Head of caudate nucleus (tissue), 42 donors: ENCODE measurements around the gene SMOC1.

Source experiments
- DNase-seq, 42 donors: peaks; one replicate each; pipeline versions ENCODE4 v3.0.0 to v3.0.0-alpha.2; 2020 to 2021; ENCODE audit warnings: mixed read lengths in 7 of 42
- intact Hi-C: fragments of 100-400 bp; cut with DNase I; formaldehyde crosslinking; loops from one replicate; pipeline ENCODE4 v1.15.0; 2022

Gene SMOC1

GRCh38 chr14:69957986-69958385, 78.8 kb downstream of the SMOC1 start:
- DNase-seq, result no peak

GRCh38 chr14:69959136-69959535, 79.9 kb downstream of the SMOC1 start:
- intact Hi-C loops, result no loop called here

More at GRCh38 chr14:69957986-69958385, 78.8 kb downstream of the SMOC1 start:
- intact Hi-C loops, result no loop called here

GRCh38 chr14:69960296-69960695, 81.1 kb downstream of the SMOC1 start:
- intact Hi-C loops, result no loop called here
- DNase-seq, result no peak

More at GRCh38 chr14:69959136-69959535, 79.9 kb downstream of the SMOC1 start:
- no peak for DNase-seq

GRCh38 chr14:69963966-69964365, 84.8 kb downstream of the SMOC1 start:
- intact Hi-C loops, result no loop called here
- DNase-seq, result peak in 41 of 42 donors; percentile 35 to 89 (median 69)

- no peak for DNase-seq
- intact Hi-C loops, result no loop called here
These were observed 85.6 kb downstream of the SMOC1 start for GRCh38 chr14:69964841-69965240.

GRCh38 chr14:69968132-69968531, 88.9 kb downstream of the SMOC1 start:
- no peak for DNase-seq
- intact Hi-C loops, result no loop called here

GRCh38 chr14:69968681-69969080, 89.5 kb downstream of the SMOC1 start:
- DNase-seq, result no peak
- intact Hi-C loops, result no loop called here

GRCh38 chr14:69972755-69973154, 93.5 kb downstream of the SMOC1 start:
- DNase-seq, result peak in 1 of 42 donors; percentile 66
- intact Hi-C loops, result no loop called here

GRCh38 chr14:69973846-69974245, 94.6 kb downstream of the SMOC1 start:
- no peak for DNase-seq
- intact Hi-C loops, result no loop called here

- intact Hi-C loops, result no loop called here
These were observed 100.7 kb downstream of the SMOC1 start for GRCh38 chr14:69979882-69980281.

GRCh38 chr14:69980457-69981425, 101.5 kb downstream of the SMOC1 start:
- DNase-seq, result peak; percentile 15 to 87 (median 68)
- intact Hi-C loops, result no loop called here

More at GRCh38 chr14:69979882-69980281, 100.7 kb downstream of the SMOC1 start:
- DNase-seq, result peak in 39 of 42 donors; percentile 19 to 88 (median 63)

- no peak for DNase-seq
- intact Hi-C loops, result no loop called here
These were observed 103.1 kb downstream of the SMOC1 start for GRCh38 chr14:69982220-69982839.

GRCh38 chr14:69982886-69983285, 103.7 kb downstream of the SMOC1 start:
- DNase-seq, result peak in 1 of 42 donors; percentile 6
- intact Hi-C loops, result no loop called here

- no peak for DNase-seq
- intact Hi-C loops, result no loop called here
These were observed 104.1 kb downstream of the SMOC1 start for GRCh38 chr14:69983317-69983716.

GRCh38 chr14:69985463-69985862, 106.2 kb downstream of the SMOC1 start:
- intact Hi-C loops, result no loop called here
- DNase-seq, result peak in 1 of 42 donors; percentile 25

- intact Hi-C loops, result no loop called here
- no peak for DNase-seq
These were observed 107.1 kb downstream of the SMOC1 start for GRCh38 chr14:69986336-69986735.

GRCh38 chr14:69987406-69988121, 108.3 kb downstream of the SMOC1 start:
- intact Hi-C loops, result no loop called here

GRCh38 chr14:69988979-69989378, 109.8 kb downstream of the SMOC1 start:
- intact Hi-C loops, result no loop called here
- DNase-seq, result no peak

More at GRCh38 chr14:69987406-69988121, 108.3 kb downstream of the SMOC1 start:
- DNase-seq, result peak in 29 of 42 donors; percentile 8 to 65 (median 30)

GRCh38 chr14:69989622-69990021, 110.4 kb downstream of the SMOC1 start:
- intact Hi-C loops, result no loop called here
- no peak for DNase-seq
